Tibial nerve (tissue), 3 donors: Measurements from ENCODE around the gene TBC1D10B.

Experiments
- POLR2A ChIP-seq, 2 donors: fragments of 450-650 bp; IDR thresholded peaks; one replicate each; pipeline ENCODE4 v1.6.1; 2017; ENCODE audit warnings: antibody characterized with exemption in 2 of 2, mild to moderate bottlenecking in 2 of 2, moderate library complexity in 2 of 2
- TF ChIP-seq, protein P1 (sequence below), 5 experiments: fragments of 200-600 bp in 3 of 5; fragments of 450-650 bp in 2 of 5; sonication (generic) in 3 of 5; IDR thresholded peaks; one replicate each; pipeline ENCODE4 v1.5.1; 2016 to 2019; ENCODE audit warnings: antibody characterized with exemption in 5 of 5, mild to moderate bottlenecking in 3 of 5, moderate library complexity in 2 of 5

DNA sequence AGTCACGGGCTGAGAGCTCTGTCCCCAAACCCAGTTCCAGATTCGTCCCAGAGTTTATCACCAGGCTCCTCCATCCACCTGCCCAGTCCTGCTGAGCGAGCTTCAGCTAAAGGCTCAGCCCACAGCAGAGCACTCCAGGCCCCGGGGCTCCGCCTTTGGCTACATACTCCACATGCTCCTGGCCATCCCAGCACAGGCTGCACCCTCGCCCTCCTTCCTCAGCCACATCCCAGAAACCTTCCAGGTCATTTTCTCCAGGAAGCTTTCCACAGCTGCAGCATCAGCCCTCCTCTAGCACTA, 10.5 kb downstream of the TBC1D10B start:
- TF ChIP-seq, protein P1, sequence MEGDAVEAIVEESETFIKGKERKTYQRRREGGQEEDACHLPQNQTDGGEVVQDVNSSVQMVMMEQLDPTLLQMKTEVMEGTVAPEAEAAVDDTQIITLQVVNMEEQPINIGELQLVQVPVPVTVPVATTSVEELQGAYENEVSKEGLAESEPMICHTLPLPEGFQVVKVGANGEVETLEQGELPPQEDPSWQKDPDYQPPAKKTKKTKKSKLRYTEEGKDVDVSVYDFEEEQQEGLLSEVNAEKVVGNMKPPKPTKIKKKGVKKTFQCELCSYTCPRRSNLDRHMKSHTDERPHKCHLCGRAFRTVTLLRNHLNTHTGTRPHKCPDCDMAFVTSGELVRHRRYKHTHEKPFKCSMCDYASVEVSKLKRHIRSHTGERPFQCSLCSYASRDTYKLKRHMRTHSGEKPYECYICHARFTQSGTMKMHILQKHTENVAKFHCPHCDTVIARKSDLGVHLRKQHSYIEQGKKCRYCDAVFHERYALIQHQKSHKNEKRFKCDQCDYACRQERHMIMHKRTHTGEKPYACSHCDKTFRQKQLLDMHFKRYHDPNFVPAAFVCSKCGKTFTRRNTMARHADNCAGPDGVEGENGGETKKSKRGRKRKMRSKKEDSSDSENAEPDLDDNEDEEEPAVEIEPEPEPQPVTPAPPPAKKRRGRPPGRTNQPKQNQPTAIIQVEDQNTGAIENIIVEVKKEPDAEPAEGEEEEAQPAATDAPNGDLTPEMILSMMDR (IDR thresholded peaks at IDR 0.05): no peak
- no peak for TF ChIP-seq POLR2A (IDR thresholded peaks at IDR 0.05)
